GM12891 (cell line): ENCODE results near the gene MED13L.
"Not testable (repeated sequence)": the region's sequence is repeated elsewhere in the genome, so short reads cannot be mapped to it uniquely, and the experiment has no call there.

Experiments used
- DNase-seq: peaks from one replicate; pipeline ENCODE4 v3.0.0; 2011; ENCODE audit warnings: low spot score; ENCODE audit not compliant: insufficient read length
- FAIRE-seq: peaks from 2 replicates; lab custom pipeline; 2011; peaks lifted over from hg19 to GRCh38; lab: Jason Lieb, UNC
- PAX5 ChIP-seq: IDR thresholded peaks from 2 replicates; pipeline ENCODE4 v1.6.1; 2011; ENCODE audit warnings: low read length, moderate library complexity, mild to moderate bottlenecking; ENCODE audit not compliant: insufficient read depth, severe bottlenecking
- POLR2A ChIP-seq: IDR thresholded peaks from 2 replicates; pipeline ENCODE4 v1.6.1; 2011; ENCODE audit warnings: low read depth, low read length, control low read depth
- POLR2AphosphoS5 ChIP-seq: IDR thresholded peaks from 2 replicates; pipeline ENCODE4 v1.6.1; 2011; ENCODE audit warnings: low read depth, low read length, control low read depth
- POU2F2 ChIP-seq: IDR thresholded peaks from 2 replicates; pipeline ENCODE4 v1.6.1; 2011; ENCODE audit warnings: low read depth, mild to moderate bottlenecking, control low read depth, low read length, moderate library complexity
- SPI1 ChIP-seq: IDR thresholded peaks from 2 replicates; pipeline ENCODE4 v1.6.1; 2011; ENCODE audit warnings: low read depth, low read length, control low read depth
- TAF1 ChIP-seq: IDR thresholded peaks from 2 replicates; pipeline ENCODE4 v1.6.1; 2011; ENCODE audit warnings: low read depth, low read length, control low read depth

Gene MED13L

GRCh38 chr12:115988625-115989563 lies 288.6 kb downstream of the MED13L start:
- FAIRE-seq (no peak), DNase-seq (no peak)
- TF ChIP-seq SPI1 (peak; percentile 84), PAX5 (no peak), POU2F2 (no peak), POLR2AphosphoS5 (no peak)

GRCh38 chr12:115988212-115988611 lies 289.3 kb downstream of the MED13L start:
- no peak for FAIRE-seq
- no peak for DNase-seq

GRCh38 chr12:115984616-115985015 lies 292.9 kb downstream of the MED13L start:
- DNase-seq, result no peak
- FAIRE-seq, result no peak

More at GRCh38 chr12:115988212-115988611, 289.3 kb downstream of the MED13L start:
- no peak for TF ChIP-seq PAX5
- TF ChIP-seq POLR2A, result no peak
- TF ChIP-seq TAF1, result no peak

GRCh38 chr12:115983226-115983798 lies 294.2 kb downstream of the MED13L start:
- no peak for FAIRE-seq
- DNase-seq, result no peak

More at GRCh38 chr12:115984616-115985015, 292.9 kb downstream of the MED13L start:
- TF ChIP-seq PAX5, result no peak

GRCh38 chr12:115980339-115980738 lies 297.2 kb downstream of the MED13L start:
- DNase-seq (no peak), FAIRE-seq (no peak)
- TF ChIP-seq POLR2AphosphoS5 (no peak), POLR2A (no peak), SPI1 (no peak), POU2F2 (no peak), TAF1 (no peak), PAX5 (no peak)

More at GRCh38 chr12:115983226-115983798, 294.2 kb downstream of the MED13L start:
- no peak for TF ChIP-seq POLR2A
- no peak for TF ChIP-seq TAF1
- no peak for TF ChIP-seq POLR2AphosphoS5
- TF ChIP-seq POU2F2, result no peak
- TF ChIP-seq PAX5, result no peak
- no peak for TF ChIP-seq SPI1

- FAIRE-seq, result no peak
- DNase-seq, result no peak
- TF ChIP-seq POLR2AphosphoS5 (no peak), POU2F2 (no peak)
Measured at GRCh38 chr12:115979851-115980250, 297.6 kb downstream of the MED13L start.

GRCh38 chr12:115979351-115979750 lies 298.1 kb downstream of the MED13L start:
- no peak for FAIRE-seq
- TF ChIP-seq POLR2AphosphoS5 (no peak), POLR2A (no peak), SPI1 (no peak), PAX5 (no peak)
- no peak for DNase-seq

GRCh38 chr12:115976829-115977228 lies 300.7 kb downstream of the MED13L start:
- DNase-seq, FAIRE-seq: not testable (repeated sequence)

GRCh38 chr12:115975411-115975810 lies 302.1 kb downstream of the MED13L start:
- FAIRE-seq, result no peak
- no peak for DNase-seq
- TF ChIP-seq PAX5, result no peak
- TF ChIP-seq TAF1, result no peak
- no peak for TF ChIP-seq SPI1
- TF ChIP-seq POLR2AphosphoS5, result no peak
- no peak for TF ChIP-seq POLR2A

GRCh38 chr12:115973968-115974724 lies 303.3 kb downstream of the MED13L start:
- DNase-seq, result no peak
- FAIRE-seq, result no peak
- TF ChIP-seq SPI1 (no peak), POU2F2 (no peak), POLR2A (no peak), TAF1 (no peak), PAX5 (no peak), POLR2AphosphoS5 (no peak)
